SK-N-SH (cell line): Measurements from ENCODE around the gene RABGAP1L. TPM values are rescaled to one million over a fixed set of nuclear protein-coding genes. Genes with fewer than 3 reads are reported as not detected.

Experiments used
- CTCF ChIA-PET: fragments of 300-600, 350-600 bp; formaldehyde crosslinking; extraction: SDS; loops from one replicate; lab custom pipeline; 2021; lab: Yijun Ruan, JAX
- POLR2A ChIA-PET: fragments of 350-600 bp; sonication (Branson Sonifier 250); formaldehyde crosslinking; extraction: SDS; loops from one replicate; lab custom pipeline; 2020; ENCODE audit warnings: antibody characterized with exemption, inconsistent platforms; lab: Yijun Ruan, JAX
- DNase-seq: peaks from one replicate; pipeline ENCODE4 v3.0.0; 2012
- H2AFZ ChIP-seq: fragments of 200-600 bp; sonication (generic); 2 replicates; pipeline ENCODE4 v1.8.1; 2016; ENCODE audit warnings: antibody characterized with exemption, mild to moderate bottlenecking, low read depth
- H3F3A ChIP-seq: fragments of 200-600 bp; sonication (generic); replicated peaks from 2 replicates; pipeline ENCODE3; 2016; ENCODE audit warnings: antibody characterized with exemption, mild to moderate bottlenecking; ENCODE audit not compliant: insufficient read depth
- H3K27ac ChIP-seq, 2 experiments: fragments of 200-500 bp in 1 of 2; fragments of 200-600 bp in 1 of 2; sonication (Bioruptor generic) in 1 of 2; sonication (generic), shearing (Covaris generic) in 1 of 2; 2 replicates each; pipeline versions ENCODE4 v1.5.1 to v1.6.1; 2014 to 2016; ENCODE audit warnings: low read depth in 2 of 2, inconsistent platforms in 1 of 2, low read length in 1 of 2, mild to moderate bottlenecking in 1 of 2, mixed read lengths in 1 of 2
- H3K27me3 ChIP-seq: fragments of 200-600 bp; sonication (generic), shearing (Covaris generic); 2 replicates; pipeline ENCODE4 v1.6.1; 2016; ENCODE audit warnings: mixed run types; ENCODE audit not compliant: insufficient read depth
- H3K36me3 ChIP-seq, 2 experiments: fragments of 200-500 bp in 1 of 2; fragments of 200-600 bp in 1 of 2; sonication (Bioruptor generic) in 1 of 2; sonication (generic) in 1 of 2; replicated peaks in 1 of 2; 2 replicates each; pipeline versions ENCODE3 to v1.5.1; 2014 to 2016; ENCODE audit warnings: low read length in 1 of 2, mild to moderate bottlenecking in 1 of 2; ENCODE audit not compliant: insufficient read depth in 2 of 2, control insufficient read depth in 1 of 2
- H3K4me1 ChIP-seq, 2 experiments: fragments of 200-500 bp in 1 of 2; fragments of 200-600 bp in 1 of 2; sonication (Bioruptor generic) in 1 of 2; sonication (generic), shearing (Covaris generic) in 1 of 2; 2 replicates each; pipeline versions ENCODE4 v1.5.1 to v1.6.1; 2014 to 2016; ENCODE audit warnings: low read depth in 1 of 2, low read length in 1 of 2, mixed run types in 1 of 2; ENCODE audit not compliant: insufficient read depth in 2 of 2, control insufficient read depth in 1 of 2
- H3K4me2 ChIP-seq: fragments of 200-600 bp; sonication (generic), shearing (Covaris generic); 2 replicates; pipeline ENCODE4 v1.6.1; 2017; ENCODE audit warnings: mixed run types
- H3K4me3 ChIP-seq, 2 experiments: fragments of 200-500 bp in 1 of 2; fragments of 200-600 bp in 1 of 2; sonication (Bioruptor generic) in 1 of 2; sonication (generic), shearing (Covaris generic) in 1 of 2; 2 replicates each; pipeline versions ENCODE4 v1.5.1 to v1.8.1; 2014 to 2016; ENCODE audit warnings: low read depth in 2 of 2, inconsistent platforms in 1 of 2, low read length in 1 of 2, mild to moderate bottlenecking in 1 of 2, mixed read lengths in 1 of 2, moderate library complexity in 1 of 2
- H3K79me2 ChIP-seq: fragments of 200-600 bp; sonication (generic); 2 replicates; pipeline ENCODE4 v1.8.1; 2017; ENCODE audit warnings: mild to moderate bottlenecking; ENCODE audit not compliant: insufficient read depth
- H3K9ac ChIP-seq: fragments of 200-600 bp; sonication (generic); 2 replicates; pipeline ENCODE4 v1.6.1; 2017; ENCODE audit warnings: mixed run types
- H3K9me2 ChIP-seq: fragments of 200-600 bp; sonication (generic); 2 replicates; pipeline ENCODE4 v1.6.1; 2017; ENCODE audit warnings: mixed run types
- H3K9me3 ChIP-seq: fragments of 200-600 bp; sonication (generic); 2 replicates; pipeline ENCODE4 v1.6.1; 2017; ENCODE audit warnings: mixed run types, mild to moderate bottlenecking, moderate library complexity
- H4K20me1 ChIP-seq: fragments of 200-600 bp; sonication (generic); 2 replicates; pipeline ENCODE4 v1.6.1; 2017; ENCODE audit warnings: mild to moderate bottlenecking, mixed run types; ENCODE audit not compliant: insufficient read depth
- CTCF ChIP-seq: fragments of 200-600 bp; sonication (generic); IDR thresholded peaks from 2 replicates; pipeline ENCODE4 v1.6.1; 2017; ENCODE audit warnings: antibody characterized with exemption, mild to moderate bottlenecking, moderate library complexity
- EP300 ChIP-seq, 2 experiments: IDR thresholded peaks; 2 replicates each; pipeline versions ENCODE4 v1.4.0 to v1.6.1; 2012; ENCODE audit warnings: borderline replicate concordance in 1 of 2, low read depth in 1 of 2, low read length in 1 of 2
- GABPA ChIP-seq: IDR thresholded peaks from 2 replicates; pipeline ENCODE4 v1.4.0; 2012; ENCODE audit warnings: low read depth, mild to moderate bottlenecking
- GATA2 ChIP-seq: sonication (generic); formaldehyde crosslinking; IDR thresholded peaks from 2 replicates; pipeline ENCODE4 v1.5.0; 2020; ENCODE audit warnings: mild to moderate bottlenecking, missing genetic modification reagents
- IRF3 ChIP-seq: fragments of 150-350 bp; IDR thresholded peaks from 2 replicates; pipeline ENCODE4 v1.6.1; 2016; ENCODE audit warnings: mild to moderate bottlenecking, low read depth, low read length
- MXI1 ChIP-seq: IDR thresholded peaks from 2 replicates; pipeline ENCODE4 v1.6.1; 2012; ENCODE audit warnings: mild to moderate bottlenecking, low read depth, low read length, improper control_type of control experiment
- NRF1 ChIP-seq: IDR thresholded peaks from 2 replicates; pipeline ENCODE4 v1.6.1; 2012; ENCODE audit warnings: low read depth, mild to moderate bottlenecking, low read length
- PBX3 ChIP-seq: IDR thresholded peaks from 2 replicates; pipeline ENCODE4; 2012
- RCOR1 ChIP-seq: fragments of 150-350 bp; IDR thresholded peaks from 2 replicates; pipeline ENCODE4 v1.6.1; 2017; ENCODE audit warnings: antibody characterized with exemption, low read length
- RXRA ChIP-seq: IDR thresholded peaks from 2 replicates; pipeline ENCODE4 v1.4.0; 2012; ENCODE audit warnings: low read depth, mild to moderate bottlenecking, borderline replicate concordance
- SMC3 ChIP-seq: IDR thresholded peaks from 2 replicates; pipeline ENCODE4 v1.6.1; 2012; ENCODE audit warnings: low read depth, low read length, improper control_type of control experiment
- TAF1 ChIP-seq: IDR thresholded peaks from 2 replicates; pipeline ENCODE4 v1.6.1; 2012; ENCODE audit warnings: low read depth, mild to moderate bottlenecking, low read length, moderate library complexity, borderline replicate concordance
- USF1 ChIP-seq: IDR thresholded peaks from 2 replicates; pipeline ENCODE4 v1.4.0; 2012; ENCODE audit warnings: low read depth, borderline replicate concordance
- USF2 ChIP-seq: fragments of 150-350 bp; IDR thresholded peaks from 2 replicates; pipeline ENCODE4 v1.6.1; 2017; ENCODE audit warnings: antibody characterized with exemption, low read length, low read depth, borderline replicate concordance
- ZBTB33 ChIP-seq: IDR thresholded peaks from 2 replicates; pipeline ENCODE4 v1.4.0; 2012; ENCODE audit warnings: low read depth, borderline replicate concordance
- WGBS: methylation state at CpG from one replicate; pipeline ENCODE4 v1.1.6; 2017; ENCODE audit warnings: low lambda C conversion rate; 5-methylcytosine and 5-hydroxymethylcytosine counted together
- polyA plus RNA-seq, 3 experiments: library from polyadenylated mRNA; depleted of rRNA; stranded (reverse); fragments of >200 nt; gene quantifications; 2 replicates each; pipeline ENCODE4 v1.2.3, GENCODE V29; 2012

RABGAP1L gene
- polyA plus RNA-seq, 1 of the 3 experiments (the other 2 are of a cell fraction), result 7.2 TPM

- Histone ChIP-seq H3K27ac (no peak overlapping the region), H2AFZ (no peak overlapping the region), H3K27me3 (no peaks in the 10 kb centered on the region), H3K9me3 (no peaks in the 10 kb centered on the region), H3K4me1 (no peaks in the 10 kb centered on the region), H3K4me2 (no peak overlapping the region), H4K20me1 (no peaks in the 10 kb centered on the region), H3K4me3 (no peak overlapping the region), H3K9me2 (no peaks in the 10 kb centered on the region), H3K36me3 (no peaks in the 10 kb centered on the region), H3K79me2 (no peaks in the 10 kb centered on the region)
- no peak for DNase-seq
- 68% methylated on average over 1 of the region's 1 CpG for WGBS
- ChIA-PET CTCF (no interaction called here), POLR2A (no interaction called here)
- no peak for TF ChIP-seq IRF3
- no peak for TF ChIP-seq RXRA
- TF ChIP-seq USF1, result no peak
- TF ChIP-seq USF2, result no peak
- no peak for TF ChIP-seq MXI1
- no peak for TF ChIP-seq SMC3
- no peak for TF ChIP-seq GABPA
- no peak for TF ChIP-seq TAF1
- no peak for TF ChIP-seq RCOR1
- no peak for TF ChIP-seq NRF1
- TF ChIP-seq EP300 (IDR thresholded peaks at IDR 0.05; ENCODE audit: borderline replicate concordance in 1 of 2, low read depth in 1 of 2, low read length in 1 of 2), result no peak
- TF ChIP-seq ZBTB33, result no peak
- no peak for TF ChIP-seq GATA2 (CRISPR knock-in tag)
- TF ChIP-seq PBX3, result no peak
- no peak for TF ChIP-seq CTCF
- TF ChIP-seq, all 33 proteins: peak for 0
- no peaks in the 10 kb centered on the region for H3F3A ChIP-seq
- no peak overlapping the region for H3K9ac ChIP-seq
These were observed 755.7 kb downstream of the RABGAP1L start for GRCh38 chr1:174914991-174915390.
